Right atrium auricular region (tissue), 2 donors: ENCODE data around the gene SMAD2. TPM values are rescaled to one million over a fixed set of nuclear protein-coding genes. Genes with fewer than 3 reads are reported as not detected.

Experiments used
- DNase-seq: peaks from one replicate; pipeline ENCODE4 v3.0.0-alpha.2; 2019; ENCODE audit warnings: low spot score
- H3K27ac ChIP-seq, 2 donors: fragments of 200-600 bp; sonication (generic); 1 replicate in 1 of 2; 2 replicates in 1 of 2; pipeline ENCODE4 v1.5.1; 2016 to 2019
- H3K27me3 ChIP-seq, 2 donors: fragments of 200-600 bp; sonication (generic); one replicate each; pipeline versions ENCODE4 v1.5.1 to v1.6.0; 2017 to 2019
- H3K36me3 ChIP-seq: fragments of 200-600 bp; sonication (generic); one replicate; pipeline ENCODE4 v1.5.1; 2016
- H3K4me1 ChIP-seq, 2 donors: fragments of 200-600 bp; sonication (generic); one replicate each; pipeline versions ENCODE4 v1.5.1 to v1.6.0; 2017 to 2019
- H3K4me3 ChIP-seq, 2 donors: fragments of 200-600 bp; sonication (generic); 1 replicate in 1 of 2; 2 replicates in 1 of 2; pipeline ENCODE4 v1.5.1; 2017 to 2019; ENCODE audit warnings: mild to moderate bottlenecking in 1 of 2, moderate library complexity in 1 of 2
- H3K9me3 ChIP-seq, 2 donors: fragments of 200-600 bp; sonication (generic); one replicate each; pipeline ENCODE4 v1.5.1; 2019
- total RNA-seq, 2 donors: library from RNA; depleted of rRNA; stranded (reverse); fragments of >200 nt; gene quantifications; one replicate each; pipeline ENCODE4 v1.1.0, GENCODE V29; 2016
- TF ChIP-seq, protein P1 (sequence below), 2 donors: fragments of 200-600 bp; sonication (generic); IDR thresholded peaks; one replicate each; pipeline ENCODE4 v1.5.1; 2019; ENCODE audit warnings: antibody characterized with exemption in 2 of 2

Gene SMAD2
- total RNA-seq, 2 donors from 2014 or later: 54.8 to 81.1 TPM

DNA sequence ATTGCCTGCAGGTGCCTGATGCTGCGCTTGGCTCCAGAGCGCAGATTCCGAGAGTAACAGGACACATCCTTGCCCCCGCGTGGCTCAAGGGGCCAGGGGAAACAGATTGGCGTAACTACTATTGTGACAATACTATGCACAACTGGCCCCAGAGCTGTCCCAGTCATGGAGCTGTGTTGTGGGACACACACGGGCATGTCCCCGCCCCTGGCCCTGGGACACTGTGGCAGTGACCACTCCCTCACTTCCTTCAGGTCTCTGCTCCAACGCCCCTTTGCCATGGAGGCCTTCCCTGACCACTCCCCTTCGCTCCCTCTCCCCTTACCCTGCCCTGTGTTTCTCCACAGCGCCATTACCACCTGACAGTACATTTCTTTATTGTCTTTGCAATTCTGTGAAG, 132.1 kb downstream of the SMAD2 start:
- no peaks in the 10 kb centered on the region for H3K36me3 ChIP-seq
- DNase-seq: peak; percentile 11

DNA sequence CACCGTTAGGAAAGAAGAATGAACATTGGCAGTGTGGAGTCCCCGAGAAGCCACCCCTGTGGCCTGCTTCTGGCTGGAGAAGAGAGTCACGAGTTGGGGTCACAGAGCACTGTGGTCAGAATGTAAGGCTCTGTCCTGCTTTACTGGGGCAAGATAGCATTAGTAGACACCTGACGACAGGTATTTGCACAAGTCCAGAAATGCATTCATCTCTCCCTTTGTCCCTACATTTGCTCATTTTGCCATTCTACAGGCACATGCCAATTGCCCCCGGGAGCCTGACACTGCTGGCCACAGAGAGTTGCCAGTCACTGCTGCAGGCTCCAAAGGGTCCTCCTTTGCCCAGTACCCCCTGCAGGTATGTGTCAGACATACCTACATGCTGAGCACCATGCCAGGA, 133.3 kb downstream of the SMAD2 start:
- H3K4me1 ChIP-seq: peaks cover 0 to 15% of the 10 kb centered on the region in 2 donors
- TF ChIP-seq, protein P1, sequence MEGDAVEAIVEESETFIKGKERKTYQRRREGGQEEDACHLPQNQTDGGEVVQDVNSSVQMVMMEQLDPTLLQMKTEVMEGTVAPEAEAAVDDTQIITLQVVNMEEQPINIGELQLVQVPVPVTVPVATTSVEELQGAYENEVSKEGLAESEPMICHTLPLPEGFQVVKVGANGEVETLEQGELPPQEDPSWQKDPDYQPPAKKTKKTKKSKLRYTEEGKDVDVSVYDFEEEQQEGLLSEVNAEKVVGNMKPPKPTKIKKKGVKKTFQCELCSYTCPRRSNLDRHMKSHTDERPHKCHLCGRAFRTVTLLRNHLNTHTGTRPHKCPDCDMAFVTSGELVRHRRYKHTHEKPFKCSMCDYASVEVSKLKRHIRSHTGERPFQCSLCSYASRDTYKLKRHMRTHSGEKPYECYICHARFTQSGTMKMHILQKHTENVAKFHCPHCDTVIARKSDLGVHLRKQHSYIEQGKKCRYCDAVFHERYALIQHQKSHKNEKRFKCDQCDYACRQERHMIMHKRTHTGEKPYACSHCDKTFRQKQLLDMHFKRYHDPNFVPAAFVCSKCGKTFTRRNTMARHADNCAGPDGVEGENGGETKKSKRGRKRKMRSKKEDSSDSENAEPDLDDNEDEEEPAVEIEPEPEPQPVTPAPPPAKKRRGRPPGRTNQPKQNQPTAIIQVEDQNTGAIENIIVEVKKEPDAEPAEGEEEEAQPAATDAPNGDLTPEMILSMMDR (IDR thresholded peaks at IDR 0.05): no peak
- no peaks in the 10 kb centered on the region for H3K9me3 ChIP-seq
- peak; percentile 5 for DNase-seq
- no peaks in the 10 kb centered on the region for H3K27me3 ChIP-seq
- H3K4me3 ChIP-seq: no peak overlapping the region
- H3K36me3 ChIP-seq: no peaks in the 10 kb centered on the region
- no peak overlapping the region for H3K27ac ChIP-seq

More for the DNA sequence above, 132.1 kb downstream of the SMAD2 start:
- Histone ChIP-seq H3K27ac (no peak overlapping the region), H3K9me3 (no peaks in the 10 kb centered on the region), H3K4me3 (no peak overlapping the region), H3K4me1 (peaks cover 0 to 15% of the 10 kb centered on the region in 2 donors), H3K27me3 (no peaks in the 10 kb centered on the region)
- TF ChIP-seq, protein P1 (IDR thresholded peaks at IDR 0.05): no peak

DNA sequence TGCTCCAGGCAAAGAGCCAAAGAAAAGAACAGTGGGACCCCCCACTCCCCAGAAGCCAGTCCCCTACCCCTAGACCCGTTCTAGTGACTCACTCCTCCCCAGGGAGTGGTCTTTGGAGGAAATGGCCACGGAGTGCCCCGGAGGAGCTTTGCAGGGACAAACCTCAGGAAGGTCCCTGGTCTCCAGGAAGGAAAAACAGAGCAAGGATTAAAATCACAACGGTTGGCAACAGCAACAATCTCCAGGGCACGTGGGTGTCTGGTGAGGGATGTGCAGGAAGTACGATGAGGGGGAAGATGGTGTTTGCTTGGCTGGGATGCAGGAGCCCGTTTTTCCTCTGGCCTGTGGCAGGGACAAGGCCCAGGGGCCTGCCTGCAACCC, 135.0 kb downstream of the SMAD2 start:
- H3K4me3 ChIP-seq: peak overlapping the region in 1 of 2 donors; percentile 14
- no peak overlapping the region for H3K27ac ChIP-seq
- H3K27me3 ChIP-seq: no peaks in the 10 kb centered on the region
- peaks cover 0 to 15% of the 10 kb centered on the region in 2 donors for H3K4me1 ChIP-seq
- TF ChIP-seq, protein P1 (IDR thresholded peaks at IDR 0.05): no peak
- peak; percentile 55 for DNase-seq
- H3K36me3 ChIP-seq: no peaks in the 10 kb centered on the region
- H3K9me3 ChIP-seq: no peaks in the 10 kb centered on the region

DNA sequence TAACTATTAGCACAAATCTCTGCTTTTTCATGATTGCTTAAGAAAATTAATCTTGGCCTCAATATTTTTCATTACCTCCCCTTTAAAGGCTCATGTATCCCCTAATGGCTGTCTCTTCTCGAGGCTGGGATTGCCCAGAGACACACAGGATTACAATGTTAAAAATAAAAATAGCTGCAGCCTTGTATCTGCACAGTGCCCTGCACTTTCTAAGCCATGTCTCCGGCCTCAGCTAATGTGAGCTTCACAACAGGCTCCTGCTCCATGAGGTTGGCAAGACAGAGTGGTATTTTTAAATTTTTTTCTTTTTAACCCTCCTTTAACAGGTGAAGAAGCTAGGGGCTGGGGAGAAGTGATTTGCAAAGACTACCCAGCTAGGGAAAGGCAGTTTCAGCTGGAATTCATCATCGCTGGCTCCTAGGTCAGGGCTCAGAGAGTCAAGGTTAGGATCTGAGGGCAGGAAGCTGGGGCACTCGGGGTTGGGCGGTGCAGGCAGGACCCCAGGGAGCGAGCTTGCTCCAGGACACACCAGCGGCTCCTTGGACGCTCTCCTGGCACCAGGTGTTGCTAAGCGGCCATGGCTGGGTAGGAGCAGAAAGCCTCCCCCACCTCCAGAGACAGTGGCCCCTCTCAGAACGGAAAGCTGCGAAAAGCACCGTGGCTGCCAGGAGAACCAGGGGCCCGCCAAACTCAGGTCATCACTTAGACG, 135.6 kb downstream of the SMAD2 start:
- no peak overlapping the region for H3K27ac ChIP-seq
- no peaks in the 10 kb centered on the region for H3K27me3 ChIP-seq
- no peaks in the 10 kb centered on the region for H3K36me3 ChIP-seq
- no peaks in the 10 kb centered on the region for H3K9me3 ChIP-seq
- peaks cover 0 to 15% of the 10 kb centered on the region in 2 donors for H3K4me1 ChIP-seq
- peak; percentile 49 for DNase-seq
- H3K4me3 ChIP-seq: peak overlapping the region in 1 of 2 donors; percentile 14
- TF ChIP-seq, protein P1 (IDR thresholded peaks at IDR 0.05): no peak

DNA sequence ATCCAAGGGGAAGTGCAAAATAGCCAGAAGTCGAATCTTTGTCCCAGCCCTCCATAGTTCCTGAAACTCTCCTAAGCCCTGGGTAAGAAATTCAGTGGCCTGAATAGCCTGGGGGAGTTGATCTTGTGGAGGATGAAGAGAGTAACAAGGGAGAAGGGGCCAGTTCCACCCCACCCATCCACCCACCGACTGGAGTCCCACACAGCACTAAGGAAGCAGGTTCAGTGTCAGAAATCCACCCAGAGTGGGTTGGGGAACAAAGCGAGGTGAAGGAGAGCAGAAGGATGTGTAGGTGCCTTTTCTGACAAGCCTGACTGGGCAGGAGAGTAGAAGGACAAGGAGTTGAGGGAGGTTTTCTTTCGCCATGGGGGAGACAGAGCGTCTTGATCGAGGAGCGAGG, 136.8 kb downstream of the SMAD2 start:
- no peaks in the 10 kb centered on the region for H3K36me3 ChIP-seq
- peaks cover 0 to 15% of the 10 kb centered on the region in 2 donors for H3K4me1 ChIP-seq
- H3K9me3 ChIP-seq: no peaks in the 10 kb centered on the region
- DNase-seq: peak; percentile 46
- TF ChIP-seq, protein P1 (IDR thresholded peaks at IDR 0.05): no peak
- H3K27me3 ChIP-seq: no peaks in the 10 kb centered on the region
- H3K27ac ChIP-seq: no peak overlapping the region
- no peak overlapping the region for H3K4me3 ChIP-seq
